Smooth muscle cell (in vitro differentiated cells): ENCODE data around the gene BDNF. TPM values are rescaled to one million over a fixed set of nuclear protein-coding genes. Genes with fewer than 3 reads are reported as not detected.

Source experiments
- DNase-seq: peaks from one replicate; lab custom pipeline; 2025; ENCODE audit not compliant: unreplicated experiment; lab: John Stamatoyannopoulos, UW
- H2AFZ ChIP-seq: fragments of 200-600 bp; sonication (generic); 2 replicates; pipeline ENCODE4 v1.6.0; 2016; ENCODE audit warnings: antibody characterized with exemption, low read depth, mild to moderate bottlenecking
- H3F3A ChIP-seq: fragments of 200-600 bp; sonication (generic); 2 replicates; pipeline ENCODE4 v1.6.0; 2017; ENCODE audit warnings: antibody characterized with exemption, low read depth
- H3K27ac ChIP-seq: fragments of 200-600 bp; sonication (generic); 2 replicates; pipeline ENCODE4 v1.5.1; 2016; ENCODE audit warnings: low read depth, mild to moderate bottlenecking
- H3K27me3 ChIP-seq: fragments of 200-600 bp; sonication (generic); 2 replicates; pipeline ENCODE4 v1.6.1; 2016; ENCODE audit warnings: low read depth, mild to moderate bottlenecking
- H3K36me3 ChIP-seq: fragments of 200-600 bp; sonication (generic); 2 replicates; pipeline ENCODE4 v1.5.1; 2016; ENCODE audit warnings: low read depth
- H3K4me1 ChIP-seq: fragments of 200-600 bp; sonication (generic); 2 replicates; pipeline ENCODE4 v1.5.1; 2016; ENCODE audit warnings: low read depth
- H3K4me2 ChIP-seq: fragments of 200-600 bp; sonication (generic); 2 replicates; pipeline ENCODE4 v1.6.0; 2016; ENCODE audit warnings: mild to moderate bottlenecking
- H3K4me3 ChIP-seq: fragments of 200-600 bp; sonication (generic); 2 replicates; pipeline ENCODE4 v1.5.1; 2016; ENCODE audit warnings: mild to moderate bottlenecking
- H3K79me2 ChIP-seq: fragments of 200-600 bp; sonication (generic); 2 replicates; pipeline ENCODE4 v1.6.0; 2016; ENCODE audit warnings: low read depth, mild to moderate bottlenecking
- H3K9ac ChIP-seq: fragments of 200-600 bp; sonication (generic); 2 replicates; pipeline ENCODE4 v1.6.0; 2016; ENCODE audit warnings: low read depth
- H3K9me3 ChIP-seq: fragments of 200-600 bp; sonication (generic); replicated peaks from 2 replicates; pipeline ENCODE4 v1.5.1; 2016; ENCODE audit warnings: low read depth
- H4K20me1 ChIP-seq: fragments of 200-600 bp; sonication (generic); 2 replicates; pipeline ENCODE4 v1.6.0; 2016; ENCODE audit warnings: low read depth
- WGBS: methylation state at CpG from one replicate; pipeline ENCODE4 v1.1.7; 2016; ENCODE audit warnings: low lambda C conversion rate; 5-methylcytosine and 5-hydroxymethylcytosine counted together
- polyA plus RNA-seq: library from polyadenylated mRNA; unstranded; fragments of >200 nt; fragmentation: Nextera tagmentation; extraction: Ambion mirVana; gene quantifications from 2 replicates; pipeline ENCODE4 v1.2.1, GENCODE V29; 2016
- total RNA-seq: library from RNA; depleted of rRNA; stranded (reverse); fragments of >200 nt; gene quantifications from 2 replicates; pipeline ENCODE4 v1.2.3, GENCODE V29; 2014
- TF ChIP-seq, protein P1 (sequence below): fragments of 200-600 bp; sonication (generic); IDR thresholded peaks from 2 replicates; pipeline ENCODE4 v1.5.1; 2017; ENCODE audit warnings: borderline replicate concordance, mild to moderate bottlenecking, antibody characterized with exemption; ENCODE audit not compliant: insufficient read depth, poor library complexity, severe bottlenecking

The BDNF gene
- total and polyA plus RNA-seq, 2 experiments from 2014 or later = 5.6 to 8.2 TPM

DNA sequence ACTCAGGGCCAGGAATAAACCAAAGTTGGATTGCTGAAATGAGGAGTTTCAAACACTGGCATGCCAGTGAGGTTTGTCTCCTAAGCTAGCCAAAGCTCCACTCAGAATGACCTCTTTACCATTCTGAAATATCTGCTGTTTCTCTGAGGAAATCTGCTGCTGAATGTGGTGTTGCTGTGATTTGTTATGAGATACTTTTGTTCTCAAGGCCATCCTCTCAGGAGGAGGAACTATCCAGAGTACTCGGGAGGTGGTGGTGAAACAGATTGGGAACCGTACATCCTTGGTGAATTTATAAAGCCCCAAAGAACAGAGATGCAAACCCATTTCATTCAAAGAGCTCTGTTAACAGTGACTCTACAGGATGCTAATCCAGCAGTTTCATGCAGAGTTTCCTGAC lies 50.5 kb downstream of the BDNF start:
- Histone ChIP-seq H3K27me3 (no peaks in the 10 kb centered on the region), H4K20me1 (no peaks in the 10 kb centered on the region), H3K4me2 (no peak overlapping the region), H3K79me2 (no peaks in the 10 kb centered on the region), H3K4me3 (no peak overlapping the region), H3K4me1 (peaks cover 6% of the 10 kb centered on the region), H3K9me3 (no peaks in the 10 kb centered on the region), H3K27ac (no peak overlapping the region), H3F3A (no peaks in the 10 kb centered on the region), H3K36me3 (no peaks in the 10 kb centered on the region), H3K9ac (no peak overlapping the region), H2AFZ (no peak overlapping the region)
- TF ChIP-seq, protein P1, sequence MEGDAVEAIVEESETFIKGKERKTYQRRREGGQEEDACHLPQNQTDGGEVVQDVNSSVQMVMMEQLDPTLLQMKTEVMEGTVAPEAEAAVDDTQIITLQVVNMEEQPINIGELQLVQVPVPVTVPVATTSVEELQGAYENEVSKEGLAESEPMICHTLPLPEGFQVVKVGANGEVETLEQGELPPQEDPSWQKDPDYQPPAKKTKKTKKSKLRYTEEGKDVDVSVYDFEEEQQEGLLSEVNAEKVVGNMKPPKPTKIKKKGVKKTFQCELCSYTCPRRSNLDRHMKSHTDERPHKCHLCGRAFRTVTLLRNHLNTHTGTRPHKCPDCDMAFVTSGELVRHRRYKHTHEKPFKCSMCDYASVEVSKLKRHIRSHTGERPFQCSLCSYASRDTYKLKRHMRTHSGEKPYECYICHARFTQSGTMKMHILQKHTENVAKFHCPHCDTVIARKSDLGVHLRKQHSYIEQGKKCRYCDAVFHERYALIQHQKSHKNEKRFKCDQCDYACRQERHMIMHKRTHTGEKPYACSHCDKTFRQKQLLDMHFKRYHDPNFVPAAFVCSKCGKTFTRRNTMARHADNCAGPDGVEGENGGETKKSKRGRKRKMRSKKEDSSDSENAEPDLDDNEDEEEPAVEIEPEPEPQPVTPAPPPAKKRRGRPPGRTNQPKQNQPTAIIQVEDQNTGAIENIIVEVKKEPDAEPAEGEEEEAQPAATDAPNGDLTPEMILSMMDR = no peak
- no peak for DNase-seq
- WGBS = 77% methylated on average over 2 of the region's 2 CpGs

DNA sequence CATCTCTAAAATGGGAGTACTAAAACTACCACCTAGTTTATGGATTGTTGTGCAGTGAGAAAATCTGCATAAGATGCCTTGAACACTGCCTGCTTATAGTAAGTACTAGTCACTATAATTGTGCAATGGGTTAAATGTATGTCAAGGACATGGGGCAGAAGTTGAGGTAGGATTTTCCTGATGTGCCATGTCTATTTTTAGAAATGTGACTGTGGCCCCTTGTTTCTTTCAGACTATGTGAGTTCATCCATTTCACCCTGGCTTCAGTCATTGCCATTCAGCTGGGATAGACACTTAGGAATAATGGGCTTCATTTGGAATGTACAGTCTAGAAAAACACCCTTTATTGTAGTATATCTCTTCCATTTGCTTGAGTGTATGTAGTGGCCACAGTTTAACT lies 51.4 kb downstream of the BDNF start:
- Histone ChIP-seq H4K20me1 (no peaks in the 10 kb centered on the region), H3K9me3 (no peaks in the 10 kb centered on the region), H3K4me2 (no peak overlapping the region), H2AFZ (no peak overlapping the region), H3K4me1 (peaks cover 6% of the 10 kb centered on the region), H3K9ac (no peak overlapping the region), H3K27me3 (no peaks in the 10 kb centered on the region), H3K27ac (no peak overlapping the region), H3F3A (no peaks in the 10 kb centered on the region), H3K79me2 (no peaks in the 10 kb centered on the region), H3K36me3 (no peaks in the 10 kb centered on the region), H3K4me3 (no peak overlapping the region)
- TF ChIP-seq, protein P1 = no peak
- no peak for DNase-seq

DNA sequence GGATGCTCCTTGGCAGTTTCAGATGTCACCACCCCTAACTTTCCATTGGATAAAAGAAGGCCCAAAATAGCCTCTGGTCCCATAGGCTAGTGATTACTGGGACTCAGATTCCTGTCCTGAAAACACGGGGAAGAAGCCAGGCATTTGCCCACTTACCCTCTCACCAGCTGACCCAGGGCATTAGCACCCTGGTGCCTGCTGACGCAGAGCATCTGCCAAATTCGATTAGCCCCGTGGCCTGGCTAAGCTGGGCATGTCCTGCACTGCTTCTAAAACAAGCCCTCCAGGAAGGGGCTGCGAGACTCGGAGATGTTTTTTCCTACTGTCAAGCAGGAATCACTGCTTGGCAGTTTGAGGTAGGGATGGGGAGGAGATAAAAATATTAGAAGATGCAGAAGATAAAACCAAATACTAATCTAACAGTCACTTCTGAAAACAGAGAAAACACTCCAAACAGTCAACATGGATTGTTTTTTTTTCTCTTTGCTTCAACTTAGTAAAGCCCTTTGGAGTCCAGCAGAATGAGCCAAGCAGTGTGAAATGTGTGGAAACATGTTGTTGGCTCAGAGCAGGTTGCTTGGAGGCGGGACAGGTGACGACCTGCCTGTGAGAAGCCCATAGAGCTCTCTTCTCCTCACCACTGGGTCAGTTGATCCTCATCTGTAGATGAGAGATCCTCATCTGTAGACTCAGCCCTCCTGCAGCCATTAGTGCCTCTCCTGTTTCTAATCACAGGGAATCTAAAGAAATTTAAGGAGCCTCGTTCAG lies 54.0 kb downstream of the BDNF start:
- Histone ChIP-seq H3K27ac (no peak overlapping the region), H2AFZ (no peak overlapping the region), H4K20me1 (no peaks in the 10 kb centered on the region), H3K4me2 (no peak overlapping the region), H3K27me3 (no peaks in the 10 kb centered on the region), H3K4me3 (no peak overlapping the region), H3K9me3 (no peaks in the 10 kb centered on the region), H3K36me3 (no peaks in the 10 kb centered on the region), H3K9ac (no peak overlapping the region), H3K4me1 (no peaks in the 10 kb centered on the region), H3F3A (no peaks in the 10 kb centered on the region), H3K79me2 (no peaks in the 10 kb centered on the region)
- TF ChIP-seq, protein P1 = no peak
- DNase-seq = no peak
- 90% methylated on average over 9 of the region's 9 CpGs for WGBS

DNA sequence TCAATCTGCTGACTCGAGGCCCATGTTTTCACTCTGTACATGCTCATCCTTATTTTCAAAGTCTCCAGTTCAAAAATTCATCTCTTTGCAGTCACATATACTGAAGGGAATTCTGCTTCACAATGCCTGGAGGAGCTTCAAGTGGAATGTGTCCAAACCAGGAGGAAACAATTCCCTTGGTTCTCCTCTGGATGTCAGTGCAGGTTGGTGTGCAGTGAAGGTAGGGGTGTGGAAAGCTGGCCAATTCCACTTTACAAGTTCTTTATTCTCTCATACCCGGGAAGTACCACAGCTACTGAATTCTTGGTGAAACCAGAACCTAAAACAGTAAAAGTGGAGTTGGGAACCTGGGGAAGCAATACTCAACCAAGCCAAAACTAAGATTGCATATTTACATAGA lies 57.3 kb downstream of the BDNF start:
- H3K9me3 ChIP-seq = no peaks in the 10 kb centered on the region
- no peaks in the 10 kb centered on the region for H3K36me3 ChIP-seq
- H3K27me3 ChIP-seq = no peaks in the 10 kb centered on the region
- no peak for DNase-seq
- no peak overlapping the region for H3K27ac ChIP-seq
- no peak overlapping the region for H2AFZ ChIP-seq
- H3K4me2 ChIP-seq = no peak overlapping the region
- H3F3A ChIP-seq = no peaks in the 10 kb centered on the region
- no peaks in the 10 kb centered on the region for H4K20me1 ChIP-seq
- H3K4me1 ChIP-seq = no peaks in the 10 kb centered on the region
- H3K4me3 ChIP-seq = no peak overlapping the region
- H3K79me2 ChIP-seq = no peaks in the 10 kb centered on the region
- H3K9ac ChIP-seq = no peak overlapping the region
- TF ChIP-seq, protein P1 = no peak
- WGBS = 98% methylated on average over 2 of the region's 2 CpGs
